Thoracic aorta endothelial cell (primary cell): ENCODE results near the gene NONO. TPM values are rescaled to one million over a fixed set of nuclear protein-coding genes. Genes with fewer than 3 reads are reported as not detected.

Experiments
- total RNA-seq: library from RNA; depleted of rRNA; stranded (reverse); fragments of >200 nt; gene quantifications from 2 replicates; pipeline ENCODE4 v1.2.3, GENCODE V29; 2012

NONO gene
- 437 and 475 TPM in 2 replicates for total RNA-seq

GRCh38 chrX:71283403-71284143 is at the start of gene NONO:
Gene NONO (plus strand): TSS chrX:71283635. CDS start chrX:71290638, 7,003 bp downstream.

GRCh38 chrX:71254092-71254963 is 29.1 kb upstream of the NONO start, which contains the start of gene ZMYM3:
Gene ZMYM3 (minus strand): TSS chrX:71254140. CDS start chrX:71253255, 885 bp downstream.

GRCh38 chrX:71301195-71301924 is 17.9 kb downstream of the NONO start, which contains the start of gene ITGB1BP2:
Gene ITGB1BP2 (plus strand): TSS chrX:71301750. CDS start chrX:71301807, 57 bp downstream.

Other genes with a start within 250 kb of the NONO start
- gene SNX12, start 215.3 kb upstream of the NONO start, total RNA-seq, result 69.7 and 73.2 TPM in 2 replicates
- gene FOXO4, start 187.8 kb upstream of the NONO start, total RNA-seq, result 2.9 and 3.8 TPM in 2 replicates
- gene CXorf65, start 176.9 kb upstream of the NONO start, total RNA-seq, result not detected in 2 replicates
- not detected in 2 replicates for gene IL2RG, start 172.1 kb upstream of the NONO start, total RNA-seq
- gene MED12, start 165.0 kb upstream of the NONO start, total RNA-seq, result 32.0 and 33.2 TPM in 2 replicates
- 0.07 and 0.13 TPM in 2 replicates for gene NLGN3, start 138.8 kb upstream of the NONO start, total RNA-seq
- gene GJB1, start 60.4 kb upstream of the NONO start, total RNA-seq, result not detected in 2 replicates
- 17.6 and 24.1 TPM in 2 replicates for gene ZMYM3, start 29.5 kb upstream of the NONO start, total RNA-seq
- gene ITGB1BP2, start 18.1 kb downstream of the NONO start, total RNA-seq, result 3.5 and 4.9 TPM in 2 replicates
- gene TAF1, start 82.7 kb downstream of the NONO start, total RNA-seq, result 38.2 and 51.9 TPM in 2 replicates
- gene OGT, start 249.5 kb downstream of the NONO start, total RNA-seq, result 180 and 189 TPM in 2 replicates